ENCODE data around the gene ASTN2. TPM values are rescaled to one million over a fixed set of nuclear protein-coding genes. Genes with fewer than 3 reads are reported as not detected.
A peak's percentile ranks its signal among the peaks of the same experiment; 100 is the strongest.

ASTN2 gene
- total and polyA plus RNA-seq, 9 of the 15 experiments (the other 6 are each of a cell fraction or from before 2014, with no cell fraction given), result 0.56 to 3.5 (median 1.9) TPM

DNA sequence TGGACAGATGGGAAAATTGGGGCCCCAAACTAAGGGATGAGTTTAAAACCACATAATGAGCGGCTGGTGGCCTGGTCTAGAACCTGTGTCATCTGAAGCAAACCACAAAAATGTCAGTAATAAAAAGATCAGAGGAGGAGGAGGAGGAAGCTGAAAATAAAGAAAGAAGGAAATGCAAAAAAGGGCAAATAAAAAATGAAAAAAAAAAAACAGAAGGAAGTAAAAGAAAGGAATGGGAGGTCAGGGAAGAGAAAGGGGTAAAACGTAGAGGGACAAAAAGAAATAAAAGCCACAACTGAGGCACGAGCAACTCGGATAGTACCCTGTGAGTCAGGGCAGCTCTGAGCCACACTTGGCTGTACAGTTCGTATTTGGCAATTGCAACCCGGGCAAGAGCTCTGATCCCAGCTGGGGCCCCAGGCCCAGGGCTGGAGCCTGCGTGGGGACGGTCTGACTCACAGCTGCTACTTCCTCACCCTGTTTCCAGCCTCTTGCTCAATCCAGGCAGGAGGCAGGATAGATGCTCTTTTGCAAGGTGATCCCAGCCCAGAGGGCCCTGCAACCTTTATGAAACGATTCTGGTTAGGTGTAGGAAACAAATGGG is 865.7 kb downstream of the ASTN2 start (continued):
- TF ChIP-seq MAFG (tag; conservative IDR thresholded peaks at IDR 0.05) (no peak), ZNF584 (CRISPR knock-in tag; IDR thresholded peaks at IDR 0.05; ENCODE audit: low read depth) (no peak), ZC3H11A (IDR thresholded peaks at IDR 0.05; ENCODE audit: low read depth, low read length) (no peak), HDAC6 (IDR thresholded peaks at IDR 0.05; ENCODE audit: low read depth, low read length) (no peak), CXXC5 (CRISPR knock-in tag; IDR thresholded peaks at IDR 0.05) (no peak), U2AF2 (optimal IDR thresholded peaks at IDR 0.05; ENCODE audit: low read depth, low read length) (no peak), EHMT2 (IDR thresholded peaks at IDR 0.05) (no peak), NR2C2 (CRISPR knock-in tag; IDR thresholded peaks at IDR 0.05) (no peak), NR2C2 (tag; IDR thresholded peaks at IDR 0.05) (0 out of 2 replicates have a peak, but pooled peaks have one; percentile 18), YBX1 (IDR thresholded peaks at IDR 0.05) (no peak), MYBL2 (IDR thresholded peaks at IDR 0.05; ENCODE audit: low read depth) (no peak), MYBL2 (CRISPR knock-in tag; IDR thresholded peaks at IDR 0.05; ENCODE audit: borderline replicate concordance) (no peak)
- TF ChIP-seq, protein P1, sequence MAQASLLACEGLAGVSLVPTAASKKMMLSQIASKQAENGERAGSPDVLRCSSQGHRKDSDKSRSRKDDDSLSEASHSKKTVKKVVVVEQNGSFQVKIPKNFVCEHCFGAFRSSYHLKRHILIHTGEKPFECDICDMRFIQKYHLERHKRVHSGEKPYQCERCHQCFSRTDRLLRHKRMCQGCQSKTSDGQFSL (CRISPR knock-in tag; IDR thresholded peaks at IDR 0.05), result no peak
- TF ChIP-seq, protein P1 (tag; IDR thresholded peaks at IDR 0.05), result no peak
- TF ChIP-seq, protein P2, sequence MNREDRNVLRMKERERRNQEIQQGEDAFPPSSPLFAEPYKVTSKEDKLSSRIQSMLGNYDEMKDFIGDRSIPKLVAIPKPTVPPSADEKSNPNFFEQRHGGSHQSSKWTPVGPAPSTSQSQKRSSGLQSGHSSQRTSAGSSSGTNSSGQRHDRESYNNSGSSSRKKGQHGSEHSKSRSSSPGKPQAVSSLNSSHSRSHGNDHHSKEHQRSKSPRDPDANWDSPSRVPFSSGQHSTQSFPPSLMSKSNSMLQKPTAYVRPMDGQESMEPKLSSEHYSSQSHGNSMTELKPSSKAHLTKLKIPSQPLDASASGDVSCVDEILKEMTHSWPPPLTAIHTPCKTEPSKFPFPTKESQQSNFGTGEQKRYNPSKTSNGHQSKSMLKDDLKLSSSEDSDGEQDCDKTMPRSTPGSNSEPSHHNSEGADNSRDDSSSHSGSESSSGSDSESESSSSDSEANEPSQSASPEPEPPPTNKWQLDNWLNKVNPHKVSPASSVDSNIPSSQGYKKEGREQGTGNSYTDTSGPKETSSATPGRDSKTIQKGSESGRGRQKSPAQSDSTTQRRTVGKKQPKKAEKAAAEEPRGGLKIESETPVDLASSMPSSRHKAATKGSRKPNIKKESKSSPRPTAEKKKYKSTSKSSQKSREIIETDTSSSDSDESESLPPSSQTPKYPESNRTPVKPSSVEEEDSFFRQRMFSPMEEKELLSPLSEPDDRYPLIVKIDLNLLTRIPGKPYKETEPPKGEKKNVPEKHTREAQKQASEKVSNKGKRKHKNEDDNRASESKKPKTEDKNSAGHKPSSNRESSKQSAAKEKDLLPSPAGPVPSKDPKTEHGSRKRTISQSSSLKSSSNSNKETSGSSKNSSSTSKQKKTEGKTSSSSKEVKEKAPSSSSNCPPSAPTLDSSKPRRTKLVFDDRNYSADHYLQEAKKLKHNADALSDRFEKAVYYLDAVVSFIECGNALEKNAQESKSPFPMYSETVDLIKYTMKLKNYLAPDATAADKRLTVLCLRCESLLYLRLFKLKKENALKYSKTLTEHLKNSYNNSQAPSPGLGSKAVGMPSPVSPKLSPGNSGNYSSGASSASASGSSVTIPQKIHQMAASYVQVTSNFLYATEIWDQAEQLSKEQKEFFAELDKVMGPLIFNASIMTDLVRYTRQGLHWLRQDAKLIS (CRISPR knock-in tag; IDR thresholded peaks at IDR 0.05), result no peak

Measured in K562 (cell line).